CD4-positive, alpha-beta T cell treated with Interleukin-1 beta for 1 hour (primary cell): ENCODE measurements around the gene PTPRE.

ENCODE experiments used
- DNase-seq, 2 donors: peaks; one replicate each; pipeline ENCODE4 v3.0.0-alpha.2; 2020 to 2022

The PTPRE gene

DNA sequence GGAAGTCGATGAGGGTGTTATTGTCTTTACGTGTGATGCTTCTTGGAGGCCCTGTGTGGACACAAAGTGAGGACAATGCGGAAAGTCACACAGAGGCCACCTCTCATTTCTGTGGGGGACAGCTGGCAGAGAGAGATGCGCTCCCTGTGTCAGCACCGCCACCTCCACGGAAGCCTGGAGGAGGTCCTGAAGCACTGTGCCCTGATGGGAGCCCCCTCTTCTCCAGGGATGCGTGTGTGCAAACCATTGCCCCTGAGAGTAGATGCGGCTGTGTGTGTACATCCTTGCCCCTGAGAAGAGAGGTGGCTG, 2.0 kb downstream of the PTPRE start:
- no peak for DNase-seq

DNA sequence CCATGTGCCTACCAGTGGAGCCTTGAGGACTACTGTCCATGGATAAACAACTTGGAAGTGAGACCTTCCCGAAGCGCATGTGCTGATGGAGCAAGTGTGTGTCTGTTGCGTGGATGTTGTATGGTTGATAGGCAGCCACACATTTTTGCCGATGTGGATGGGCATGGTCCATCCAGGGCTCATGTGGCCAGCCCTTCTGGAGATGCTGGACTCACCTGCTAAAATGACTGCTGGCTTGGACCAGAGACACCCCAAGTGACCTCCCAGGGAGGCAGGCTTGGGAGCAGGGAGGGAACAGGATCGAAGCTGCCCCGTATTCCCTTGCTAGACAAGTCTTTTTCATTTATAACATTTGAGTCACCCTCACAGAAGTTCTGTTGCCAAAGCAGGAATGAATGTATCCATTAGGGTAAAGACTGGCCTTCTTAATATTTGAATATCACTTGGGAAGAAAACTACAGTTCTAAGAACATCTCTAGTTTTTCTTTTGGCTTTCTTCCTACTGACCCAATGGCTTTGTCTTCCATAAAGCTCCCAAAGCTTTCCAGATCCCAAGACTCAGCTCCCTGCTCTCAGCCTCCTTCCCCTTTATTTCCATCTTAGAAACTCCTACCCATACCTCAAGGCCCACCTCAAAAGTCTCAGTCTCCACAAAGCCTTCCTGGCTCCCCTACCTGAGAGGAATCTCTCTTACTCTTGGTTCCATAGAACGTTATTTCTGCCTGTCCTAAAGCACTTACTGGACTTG, 3.0 kb downstream of the PTPRE start:
- DNase-seq, result no peak

DNA sequence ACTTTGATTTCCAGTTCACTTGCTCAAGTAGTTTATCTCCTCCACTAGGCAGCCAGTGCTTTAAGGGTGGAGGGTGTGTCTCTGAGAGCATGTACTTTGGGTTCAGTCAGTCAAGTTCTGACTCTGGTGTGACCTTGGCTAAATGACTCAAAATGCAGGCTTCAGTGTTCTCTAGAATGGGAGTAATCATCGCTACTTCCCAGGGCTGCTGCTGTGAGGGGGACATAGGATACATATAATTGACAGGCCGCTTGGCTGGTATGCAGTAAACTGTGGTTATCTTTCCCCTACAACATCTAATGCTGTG, 3.5 kb downstream of the PTPRE start:
- DNase-seq, result no peak

DNA sequence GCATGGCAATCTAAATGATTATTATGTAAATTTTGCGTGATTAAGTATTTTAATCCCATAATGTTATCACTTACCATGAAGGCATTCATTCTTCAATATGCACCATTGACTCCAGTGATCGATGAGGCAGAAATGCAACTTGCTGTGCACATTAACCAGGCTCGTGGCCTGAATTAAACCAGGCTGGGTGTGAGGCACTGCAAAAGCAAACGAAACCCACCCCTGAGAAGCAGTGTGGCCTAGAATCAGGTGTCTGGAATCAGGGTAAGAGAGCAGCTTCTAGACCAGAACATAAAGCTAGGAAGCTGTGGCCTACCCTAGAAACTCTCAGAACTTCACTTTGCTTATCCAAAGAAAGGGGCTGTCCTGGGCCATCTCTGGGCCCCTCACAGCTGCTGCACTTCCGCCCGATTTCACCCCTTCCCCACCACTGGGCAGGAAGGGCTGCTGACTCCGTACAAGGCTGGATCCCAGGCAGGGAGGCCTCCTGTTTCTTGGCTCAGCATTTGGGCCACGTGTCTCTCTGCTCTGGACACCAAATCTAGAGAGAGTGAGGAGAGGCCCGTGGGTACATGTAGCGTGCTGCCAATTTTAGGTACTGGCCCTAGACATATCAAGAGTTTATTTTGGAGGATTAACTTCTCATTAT, 4.4 kb downstream of the PTPRE start:
- DNase-seq, result no peak

DNA sequence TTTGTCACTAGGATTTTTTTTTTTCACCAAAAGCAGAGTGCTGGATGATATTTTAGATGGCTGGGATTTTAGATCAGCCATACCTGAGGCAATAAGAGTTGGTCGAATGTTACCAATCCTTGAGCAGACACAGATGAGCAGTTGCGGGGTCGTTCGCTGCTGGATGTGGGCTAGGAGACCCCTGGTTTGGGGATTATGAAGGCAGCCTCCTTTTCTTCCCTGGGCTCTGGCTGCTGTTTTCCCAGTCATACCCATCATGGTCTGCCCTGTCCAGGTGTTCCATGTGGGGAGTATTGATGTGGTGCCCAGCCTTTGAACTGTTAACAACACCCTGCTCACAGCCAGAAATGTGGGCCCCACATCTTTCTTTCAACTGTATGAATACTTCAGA, 5.0 kb downstream of the PTPRE start:
- no peak for DNase-seq

DNA sequence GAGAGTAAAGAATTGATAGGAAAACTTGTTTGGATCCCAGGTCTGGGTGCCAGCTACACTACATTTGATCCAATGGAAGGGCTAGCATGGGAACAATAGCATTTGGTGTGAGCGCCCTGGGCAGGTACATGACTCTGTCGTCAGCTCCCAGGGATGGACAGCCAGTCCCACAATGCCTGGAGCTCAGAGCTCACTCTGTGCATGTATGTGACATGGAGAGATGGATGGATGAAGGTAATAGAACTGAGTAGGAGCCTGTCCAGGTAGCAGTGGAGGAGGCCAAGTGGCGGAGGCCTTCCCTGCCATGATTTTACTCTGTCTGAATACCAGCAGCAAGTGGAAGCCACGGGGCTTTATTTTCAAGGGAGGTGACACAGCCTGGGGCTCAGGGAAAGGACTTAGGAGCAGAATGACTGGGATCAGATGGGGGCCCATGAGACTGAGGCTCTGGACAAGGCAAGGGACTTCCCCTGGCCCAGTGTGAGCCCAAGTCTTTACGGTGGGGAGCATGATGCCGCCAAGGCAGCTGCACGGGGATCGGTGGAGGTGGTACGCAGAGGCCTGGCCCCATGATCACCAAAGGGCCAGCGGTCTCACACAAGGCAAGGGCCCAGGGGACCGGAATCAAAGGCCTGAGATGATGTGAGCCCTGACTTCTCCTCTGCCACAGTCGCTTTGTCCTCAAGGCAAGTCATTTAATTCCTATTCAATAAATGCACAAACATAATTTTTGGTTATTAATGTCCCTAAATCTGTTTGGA, 5.9 kb downstream of the PTPRE start:
- DNase-seq, result no peak

DNA sequence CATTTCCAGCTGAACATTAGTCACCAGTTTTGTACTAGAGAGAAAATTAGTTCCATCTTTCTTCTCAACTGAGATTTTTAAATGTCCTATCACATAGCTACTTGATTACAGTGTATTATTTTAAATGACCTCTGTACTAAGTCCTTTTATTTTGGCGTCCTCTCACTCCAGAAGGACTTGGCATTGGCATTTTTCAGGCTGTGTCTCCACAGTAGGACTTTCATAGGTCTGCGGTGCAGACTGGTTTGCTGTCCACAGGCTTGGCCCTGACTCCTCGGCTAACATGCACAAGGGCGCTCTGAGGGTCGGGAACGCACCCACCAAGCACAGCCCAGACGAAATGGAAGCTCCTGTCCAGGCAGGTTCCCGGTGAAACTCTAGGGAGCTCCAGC, 6.5 kb downstream of the PTPRE start:
- DNase-seq, result no peak

DNA sequence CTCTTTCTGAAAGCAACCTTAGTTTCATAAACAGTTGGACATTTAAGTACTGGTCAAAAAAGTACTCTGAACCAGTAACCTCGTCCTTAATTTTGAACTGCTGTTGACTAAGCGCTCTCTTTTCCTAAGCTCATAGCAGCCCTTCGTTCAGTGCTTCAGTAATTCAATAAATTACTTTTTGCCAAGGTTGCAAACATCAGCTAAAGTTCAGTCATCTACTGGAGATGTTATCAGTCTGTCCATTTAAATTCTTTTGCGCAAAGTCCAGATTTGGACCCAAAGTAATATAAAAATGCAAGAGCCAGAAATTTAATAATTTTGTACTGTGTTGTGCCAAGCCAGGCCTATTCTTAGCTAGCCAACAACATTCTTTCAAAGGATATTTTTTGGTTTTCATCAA, 8.4 kb downstream of the PTPRE start:
- DNase-seq, result no peak

DNA sequence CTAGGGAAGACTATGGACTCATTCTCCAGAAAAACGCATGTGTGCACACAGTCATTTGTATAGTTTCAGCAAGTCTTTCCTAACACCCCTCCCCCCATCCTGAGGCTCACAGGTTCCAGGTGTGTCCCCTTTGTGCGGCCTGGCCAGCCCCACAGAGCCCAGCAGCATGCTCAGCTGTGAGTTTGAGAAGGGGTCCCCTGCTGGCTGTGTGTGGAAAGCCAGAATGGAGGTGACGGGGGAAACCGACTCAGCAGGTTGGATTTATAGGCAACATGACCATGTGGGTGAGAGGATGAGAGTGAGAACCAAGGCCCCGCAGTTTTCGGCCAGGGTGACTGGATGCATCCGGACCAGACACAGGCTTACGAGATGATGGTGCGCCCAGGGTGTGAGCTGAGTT, 9.9 kb downstream of the PTPRE start:
- DNase-seq, result no peak

DNA sequence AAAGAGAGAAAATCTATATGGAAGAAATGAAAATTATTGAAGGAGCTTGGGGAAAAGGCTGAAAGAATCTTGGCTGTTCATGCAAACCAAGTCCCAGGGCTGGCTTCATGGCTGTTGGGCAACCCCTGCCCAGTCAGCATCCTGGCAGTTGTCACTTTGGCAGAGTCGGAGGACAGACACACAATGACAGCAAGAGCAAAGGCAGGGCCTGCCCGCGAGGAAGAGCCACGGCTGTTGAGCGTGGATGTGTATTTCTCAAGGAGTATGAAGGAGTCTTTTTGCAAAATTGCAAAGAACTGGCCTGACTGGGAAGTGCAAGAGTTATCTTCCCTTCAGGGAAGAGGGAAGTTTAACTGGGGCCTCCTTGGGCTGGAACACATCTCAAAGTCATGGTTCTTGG, 11.7 kb downstream of the PTPRE start:
- no peak for DNase-seq

DNA sequence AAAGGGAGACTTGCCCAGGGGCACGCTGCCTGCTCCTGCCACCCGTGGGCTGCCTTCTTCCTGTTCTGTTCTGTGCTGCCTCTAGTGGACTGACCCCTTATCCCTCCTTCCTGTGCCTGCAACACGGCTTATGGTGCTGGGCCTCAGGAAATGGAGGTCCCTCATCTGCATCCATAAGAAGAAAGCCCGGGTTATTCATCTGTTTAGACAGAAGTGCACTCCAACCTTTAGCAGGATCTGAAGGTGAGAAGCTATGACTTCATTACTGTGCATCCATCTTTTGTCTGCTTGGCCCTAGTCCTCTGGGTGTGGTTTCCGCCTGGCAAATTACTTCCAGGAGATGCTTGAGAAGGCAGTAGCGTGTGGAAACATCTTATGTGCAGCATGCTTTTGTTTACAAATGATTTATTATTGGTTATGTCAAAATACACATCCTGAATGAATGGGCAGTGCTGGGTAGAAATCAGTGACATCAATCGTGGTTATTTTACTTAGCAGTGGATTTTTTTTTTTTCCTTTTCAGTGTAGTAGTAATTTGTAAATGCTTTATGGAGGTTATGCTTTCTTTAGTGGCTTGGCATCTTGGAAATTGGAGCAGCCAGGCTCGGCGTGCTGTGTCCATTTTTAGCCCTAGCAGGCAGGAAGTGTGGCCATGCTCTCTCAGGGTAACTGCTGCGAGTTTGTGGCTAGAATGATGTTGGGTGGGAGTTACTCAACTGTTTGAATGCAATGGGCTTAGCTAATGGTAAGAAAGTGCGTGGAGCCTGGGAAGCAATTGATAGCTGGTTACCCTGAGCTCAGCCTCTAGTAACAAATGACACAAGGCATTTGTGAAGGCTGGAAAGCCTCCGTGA, 12.7 kb downstream of the PTPRE start:
- no peak for DNase-seq

DNA sequence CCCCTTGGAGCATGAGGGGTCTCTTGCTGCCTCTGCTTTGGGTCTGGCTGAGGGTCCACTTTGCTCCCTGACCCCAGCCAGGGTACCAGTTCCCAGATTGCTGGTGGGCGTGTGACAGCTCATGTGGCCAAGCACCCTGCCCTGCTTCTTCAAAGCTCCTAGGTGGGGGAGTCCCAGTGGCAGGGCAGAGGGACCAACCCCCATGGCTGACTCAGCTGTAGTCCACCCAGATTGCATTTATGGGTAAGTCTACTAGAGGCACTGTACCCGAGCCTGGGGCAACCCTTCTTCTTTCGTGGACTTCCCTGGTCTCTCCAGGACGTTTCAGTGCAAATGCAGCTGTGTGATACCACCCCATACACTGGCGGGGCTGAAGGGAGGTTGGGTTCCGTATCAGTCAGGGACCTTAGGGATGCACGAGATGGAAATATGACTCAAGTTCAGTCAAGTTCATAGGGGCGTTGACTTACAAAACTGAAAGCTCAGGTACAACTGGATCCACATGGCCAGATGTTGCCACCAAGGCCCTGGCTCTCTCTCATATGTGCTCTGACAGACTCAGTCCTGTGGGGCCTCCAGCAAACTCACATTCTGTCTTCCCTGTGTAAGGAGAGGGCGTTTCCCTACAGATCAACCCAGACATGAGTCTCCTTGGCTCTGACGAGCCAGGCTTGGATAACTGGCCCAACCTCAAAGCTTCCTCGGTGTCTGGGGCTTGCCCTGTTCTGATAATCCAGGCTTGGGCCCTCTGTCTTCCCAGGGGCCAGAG, 13.6 kb downstream of the PTPRE start:
- no peak for DNase-seq

DNA sequence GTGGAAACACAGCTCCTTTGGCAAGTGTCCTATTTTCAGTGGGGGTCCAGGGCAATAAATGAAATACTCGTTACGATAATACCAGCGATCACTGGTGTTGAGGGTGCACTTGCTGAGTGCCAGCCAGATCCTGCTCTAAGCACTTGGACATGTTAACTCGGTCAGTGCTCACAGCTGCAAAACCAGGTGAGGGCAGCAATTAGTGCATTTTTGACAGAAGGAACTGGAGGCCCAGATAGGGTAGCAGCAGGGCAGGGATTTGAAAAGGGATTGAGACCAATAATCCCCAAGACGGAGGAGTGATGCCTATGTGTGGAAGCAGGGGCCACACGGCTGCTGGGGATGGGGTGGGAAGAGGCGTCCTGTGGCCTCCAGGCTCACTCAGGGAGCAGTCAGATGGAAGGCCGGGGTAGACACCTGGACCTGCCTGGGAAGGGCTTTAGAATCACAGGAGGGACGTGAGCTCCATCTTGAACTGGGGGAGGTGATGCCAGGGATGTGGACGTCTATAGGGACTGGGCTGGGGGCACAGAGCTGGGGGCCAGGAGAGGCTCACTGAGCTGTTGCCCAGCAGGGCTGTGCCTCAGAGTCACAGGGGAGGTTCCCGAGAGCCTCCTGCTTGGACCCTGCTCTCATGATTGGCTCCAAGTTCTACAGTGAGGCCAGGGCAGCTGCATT, 14.3 kb downstream of the PTPRE start:
- DNase-seq, result no peak

DNA sequence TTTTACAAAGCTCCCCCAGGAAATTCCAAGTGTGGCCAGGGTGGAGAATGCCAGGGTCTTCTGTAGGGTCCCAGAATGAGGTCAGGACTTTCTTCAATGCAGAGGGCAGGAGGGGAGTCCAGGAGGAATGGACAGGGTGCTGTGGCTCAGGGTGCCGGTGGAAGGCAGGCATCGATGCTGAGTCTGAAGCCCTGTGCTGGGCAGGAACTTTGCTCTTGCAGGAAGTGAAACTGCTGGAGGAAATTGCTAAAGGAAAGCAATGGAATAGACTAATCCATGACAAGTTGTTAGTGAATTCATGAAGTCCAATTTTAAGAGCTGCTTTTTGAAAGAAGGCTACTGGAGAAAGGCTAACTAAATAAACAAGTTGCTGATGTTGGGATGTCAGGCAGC, 14.8 kb downstream of the PTPRE start:
- DNase-seq, result peak in 1 of 2 donors; percentile 13

DNA sequence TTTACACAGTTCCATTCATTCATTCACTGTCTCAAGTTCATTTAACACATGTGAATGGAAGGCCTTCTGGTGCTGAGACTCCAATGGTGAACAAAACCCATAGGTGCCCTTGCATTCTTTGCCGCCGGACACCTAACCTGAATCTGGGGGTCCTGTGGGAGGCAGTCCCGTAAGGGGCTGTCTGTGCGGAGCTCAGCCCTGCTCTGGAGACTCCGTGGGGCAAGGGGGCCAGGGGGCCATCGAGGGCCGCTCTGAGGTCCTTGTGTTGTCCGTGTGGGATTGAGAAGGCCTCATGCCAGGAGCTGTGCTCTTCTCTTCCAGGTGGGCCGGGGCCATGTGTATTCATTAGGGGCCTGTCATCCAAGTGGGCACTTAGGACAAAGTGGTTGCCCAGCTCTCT, 15.3 kb downstream of the PTPRE start:
- no peak for DNase-seq

DNA sequence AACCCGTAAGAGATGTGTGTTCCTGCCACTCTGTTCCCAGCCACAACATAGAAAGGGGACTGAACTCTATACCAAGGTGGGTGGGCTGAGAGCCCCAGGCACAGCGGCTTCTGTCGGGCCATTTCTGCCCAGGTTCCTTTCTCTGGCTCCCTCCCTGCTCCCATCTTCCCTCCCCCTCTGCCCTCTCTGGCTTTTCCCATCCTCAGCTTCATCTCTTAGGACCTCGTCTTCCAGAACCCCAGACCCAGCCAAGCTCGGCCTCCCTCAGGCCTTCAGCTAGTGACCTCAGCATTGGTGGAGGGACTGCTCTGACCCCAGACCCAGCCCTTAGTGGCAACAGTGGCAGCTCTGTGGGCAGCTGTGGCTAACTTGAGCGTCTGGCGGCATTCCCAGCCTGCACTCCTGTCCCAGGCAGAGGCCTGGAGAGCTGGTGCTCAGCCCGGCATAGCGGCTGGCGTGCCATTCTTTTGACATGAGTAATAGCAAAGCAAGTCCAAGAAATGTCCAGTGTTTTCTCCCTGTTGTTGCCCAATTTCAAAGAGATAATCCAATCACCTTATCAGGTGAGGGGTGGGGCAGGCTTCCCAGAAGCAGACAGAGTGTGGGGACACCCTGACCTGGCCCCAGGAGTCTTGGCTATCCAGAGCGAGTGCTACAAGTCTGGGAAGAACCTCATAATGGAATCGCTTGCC, 15.9 kb downstream of the PTPRE start:
- no peak for DNase-seq

DNA sequence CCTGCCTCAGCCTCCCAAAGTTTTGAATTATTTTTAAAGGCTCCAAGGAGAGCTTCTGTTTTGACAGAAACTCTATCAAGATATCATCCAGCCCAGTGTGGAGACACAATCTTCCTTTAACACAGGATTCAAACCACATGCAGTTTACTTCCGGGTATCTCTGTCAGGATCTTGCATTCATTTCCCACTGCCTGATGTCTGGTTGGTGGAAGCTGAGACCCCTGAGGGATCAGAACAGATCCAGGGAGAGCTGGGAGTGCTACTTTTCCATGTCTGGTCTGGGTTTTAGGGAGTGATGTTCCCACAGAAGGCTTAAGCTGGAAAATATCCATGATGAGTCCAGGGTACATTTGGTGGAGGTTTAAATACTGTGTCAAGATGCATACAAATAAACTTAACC, 16.7 kb downstream of the PTPRE start:
- DNase-seq, result no peak

DNA sequence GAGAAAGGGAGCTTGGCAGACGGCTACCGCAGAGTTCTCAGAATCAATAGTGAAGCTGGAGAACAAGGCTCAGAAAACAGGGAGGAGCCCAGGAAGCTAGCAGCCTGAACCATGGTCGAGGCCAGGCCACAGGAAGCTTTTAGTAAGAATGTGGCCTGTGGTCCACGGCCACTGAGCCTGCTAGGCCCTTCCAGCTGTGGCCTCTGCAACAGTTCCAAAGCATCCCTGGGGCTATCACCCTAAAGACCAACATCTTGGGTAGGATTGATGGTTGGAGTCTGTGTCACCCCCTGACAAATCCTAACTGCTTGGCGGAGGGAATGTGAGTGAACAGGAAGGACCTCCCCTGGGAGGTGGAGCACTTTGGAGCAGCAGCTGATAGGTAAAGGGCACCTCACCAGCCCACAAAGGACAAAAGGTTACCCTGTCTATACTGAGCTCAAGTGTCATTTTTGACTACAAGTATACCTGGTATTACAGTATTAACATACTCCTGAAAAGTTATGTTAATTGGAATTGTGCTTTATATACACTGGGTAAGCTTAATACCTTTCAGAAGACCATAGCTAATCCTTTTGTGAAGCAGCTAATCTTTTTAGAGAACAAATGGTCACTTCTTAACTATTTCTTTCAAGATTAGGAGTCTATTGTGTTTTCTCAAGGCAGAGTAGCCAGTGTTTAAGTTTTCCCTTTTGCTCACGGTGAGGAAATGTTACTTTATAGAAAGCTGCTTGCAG, 18.7 kb downstream of the PTPRE start:
- no peak for DNase-seq

DNA sequence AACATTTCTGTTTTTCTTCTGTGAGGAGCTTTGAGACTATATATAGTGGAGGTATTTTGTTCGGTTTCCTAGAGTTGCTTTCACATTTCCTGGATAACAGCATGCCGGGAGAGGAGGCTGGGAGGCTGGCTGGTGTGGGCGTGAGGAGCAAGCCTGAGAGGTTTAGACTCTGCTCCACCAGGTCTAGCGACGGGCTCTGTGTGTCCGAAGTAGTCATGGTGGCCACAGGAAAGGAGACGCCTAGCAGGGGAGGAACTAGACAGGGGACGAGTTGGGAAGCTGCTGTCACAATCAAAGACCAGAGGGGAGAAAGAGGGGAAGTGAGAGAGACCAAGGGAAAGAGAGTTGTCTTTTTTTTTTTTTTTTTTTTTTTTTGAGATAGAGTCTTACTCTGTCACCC, 19.6 kb downstream of the PTPRE start:
- DNase-seq, result peak in 1 of 2 donors; percentile 40

DNA sequence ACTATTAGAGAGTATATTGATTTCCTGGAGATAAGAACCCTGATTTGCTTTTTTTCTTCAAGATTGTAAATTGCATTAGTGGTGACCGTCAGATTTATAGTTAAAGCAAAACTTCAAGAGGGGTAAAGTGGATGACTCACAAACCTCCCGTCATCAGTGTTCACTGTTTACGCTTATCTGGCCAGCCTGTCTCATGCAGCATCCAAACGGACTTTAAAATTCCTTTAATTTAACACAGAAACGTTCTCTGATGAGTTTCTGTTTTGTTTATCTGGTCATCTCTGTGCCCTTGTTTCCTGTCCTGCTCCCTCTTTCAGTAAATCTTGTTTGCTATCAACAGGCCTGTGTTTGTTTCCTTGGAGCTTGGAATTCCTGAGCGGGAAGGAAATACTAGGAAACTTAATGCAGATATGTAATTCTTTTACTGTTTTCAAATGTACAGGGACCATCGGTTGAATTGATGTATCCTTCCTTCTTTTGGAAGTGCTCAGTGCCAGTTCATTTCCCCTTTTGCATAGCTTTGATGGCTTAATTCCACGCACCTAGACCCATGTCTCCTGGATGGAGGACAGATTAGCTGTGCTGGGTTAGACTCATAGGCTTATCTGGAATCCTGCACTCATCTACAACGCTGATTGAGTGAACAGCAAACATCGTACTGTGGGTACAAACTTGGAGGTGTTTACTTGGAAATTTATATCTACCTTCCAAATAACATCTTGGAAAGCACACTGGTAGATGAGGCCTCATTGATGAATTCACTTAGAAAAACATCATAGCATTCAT, 21.3 kb downstream of the PTPRE start:
- DNase-seq, result no peak
